GM19438 (cell line): ENCODE data around the gene GNGT1.

Source experiments
- ATAC-seq: cut with Tn5 transposase; IDR thresholded peaks from one replicate; pipeline ENCODE4 v1.9.1; 2021; ENCODE audit warnings: low read depth; ENCODE audit not compliant: unreplicated experiment

GNGT1 gene

DNA sequence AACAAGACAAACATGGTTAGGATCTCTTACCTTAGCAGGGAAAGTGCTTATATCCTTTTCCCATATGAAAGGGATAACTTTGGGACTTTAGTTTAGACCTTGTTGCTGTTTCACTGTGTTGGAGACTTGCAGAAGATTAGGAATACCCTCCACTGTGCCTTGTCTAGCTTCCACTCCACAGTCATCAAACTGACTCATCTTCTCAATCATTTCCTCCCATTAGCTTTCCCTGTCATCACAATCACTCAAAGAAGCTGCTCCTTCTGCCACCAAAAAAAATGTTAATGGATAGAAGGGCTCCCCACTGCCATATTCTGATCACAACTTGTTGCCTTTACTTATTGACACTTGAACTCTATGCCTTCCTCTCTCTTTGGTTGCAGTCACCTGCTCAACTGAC lies 31.9 kb downstream of the GNGT1 start:
- no peak for ATAC-seq

DNA sequence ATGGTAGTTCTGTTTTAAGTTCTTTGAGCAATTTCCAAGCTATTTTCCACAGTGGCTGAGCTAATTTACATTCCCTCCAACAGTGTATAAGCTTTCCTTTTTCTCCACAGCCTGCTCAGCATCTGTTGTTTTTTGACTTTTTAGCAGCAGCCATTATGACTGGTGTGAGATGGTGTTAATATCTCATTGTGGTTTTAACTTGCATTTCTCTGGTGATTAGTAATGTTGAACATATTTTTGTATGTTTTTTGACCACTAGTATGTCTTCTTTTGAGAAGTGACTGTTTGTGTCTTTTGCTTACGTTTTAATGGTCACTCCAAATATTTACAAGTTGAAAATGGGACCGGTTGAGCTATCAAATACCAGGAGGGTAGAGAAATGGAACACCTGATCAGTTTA lies 35.6 kb downstream of the GNGT1 start:
- ATAC-seq, result no peak

DNA sequence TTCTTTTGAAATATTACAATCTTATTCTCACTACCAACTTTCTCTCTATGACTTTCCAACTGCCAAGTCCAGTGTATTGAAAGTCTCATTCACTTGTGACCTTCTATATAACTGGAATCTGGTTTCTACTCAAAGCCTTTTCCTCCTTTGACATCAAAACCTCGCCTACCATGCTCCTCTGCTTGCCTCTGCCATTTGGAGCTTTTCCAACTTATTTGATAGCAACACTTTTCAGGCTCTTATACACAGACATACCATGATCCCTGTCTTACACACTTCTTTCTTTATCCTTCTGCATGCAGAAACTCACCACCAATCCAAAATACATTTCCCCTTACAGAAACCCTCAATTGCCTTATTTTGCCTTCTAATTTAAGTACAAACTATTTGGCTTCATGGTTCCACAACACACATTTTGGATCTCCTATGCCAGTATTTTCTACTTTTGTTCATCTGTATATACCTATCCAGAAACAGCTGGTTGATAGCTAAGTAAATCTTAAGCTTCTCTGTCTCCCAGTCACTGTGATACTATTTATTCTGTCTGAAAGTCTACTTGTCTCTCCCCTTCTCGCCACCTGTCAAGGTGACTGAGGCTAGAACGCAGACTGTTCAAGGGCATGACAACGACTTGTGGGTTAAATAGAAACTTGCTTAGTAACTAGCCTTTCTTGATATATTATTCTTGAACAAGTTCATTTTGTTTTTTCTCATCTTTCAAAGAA lies 37.6 kb downstream of the GNGT1 start:
- no peak for ATAC-seq

DNA sequence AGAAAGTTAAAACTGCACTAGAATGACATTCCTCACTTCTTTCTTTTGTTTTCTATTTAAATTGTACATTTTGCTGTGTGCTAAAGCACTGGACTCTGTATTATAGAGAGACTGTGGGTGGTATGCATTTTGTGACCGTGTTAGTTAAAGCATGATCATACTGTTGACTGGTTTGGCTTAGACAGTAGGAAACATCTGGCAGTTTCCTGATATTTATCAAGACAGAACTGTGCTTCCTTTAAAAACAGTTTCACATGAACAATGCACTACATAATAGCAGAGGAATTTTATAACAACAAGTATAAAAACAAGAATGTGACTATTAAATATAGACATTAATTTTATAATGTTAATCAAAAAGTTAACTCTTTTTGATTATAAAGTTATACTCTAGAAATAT lies 38.3 kb downstream of the GNGT1 start:
- no peak for ATAC-seq

DNA sequence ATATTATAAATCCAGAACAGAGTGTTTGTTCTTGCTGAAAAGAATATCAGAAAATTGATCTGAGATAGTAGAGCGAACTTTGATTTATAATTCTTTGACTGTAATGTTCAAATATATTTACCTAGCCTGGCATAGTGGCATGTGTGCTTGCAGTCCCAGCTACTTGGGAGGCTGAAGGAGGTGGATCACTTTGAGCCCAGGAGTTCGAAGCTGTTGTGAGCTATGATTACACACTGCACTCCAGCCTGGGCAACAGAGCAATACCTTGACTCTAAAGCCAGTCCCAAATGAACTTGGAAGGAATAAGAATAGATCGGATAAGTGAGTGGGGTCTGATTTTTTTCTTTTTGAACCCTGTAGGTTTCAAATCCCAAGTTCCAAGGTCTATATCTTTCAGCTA lies 38.7 kb downstream of the GNGT1 start:
- ATAC-seq, result no peak

DNA sequence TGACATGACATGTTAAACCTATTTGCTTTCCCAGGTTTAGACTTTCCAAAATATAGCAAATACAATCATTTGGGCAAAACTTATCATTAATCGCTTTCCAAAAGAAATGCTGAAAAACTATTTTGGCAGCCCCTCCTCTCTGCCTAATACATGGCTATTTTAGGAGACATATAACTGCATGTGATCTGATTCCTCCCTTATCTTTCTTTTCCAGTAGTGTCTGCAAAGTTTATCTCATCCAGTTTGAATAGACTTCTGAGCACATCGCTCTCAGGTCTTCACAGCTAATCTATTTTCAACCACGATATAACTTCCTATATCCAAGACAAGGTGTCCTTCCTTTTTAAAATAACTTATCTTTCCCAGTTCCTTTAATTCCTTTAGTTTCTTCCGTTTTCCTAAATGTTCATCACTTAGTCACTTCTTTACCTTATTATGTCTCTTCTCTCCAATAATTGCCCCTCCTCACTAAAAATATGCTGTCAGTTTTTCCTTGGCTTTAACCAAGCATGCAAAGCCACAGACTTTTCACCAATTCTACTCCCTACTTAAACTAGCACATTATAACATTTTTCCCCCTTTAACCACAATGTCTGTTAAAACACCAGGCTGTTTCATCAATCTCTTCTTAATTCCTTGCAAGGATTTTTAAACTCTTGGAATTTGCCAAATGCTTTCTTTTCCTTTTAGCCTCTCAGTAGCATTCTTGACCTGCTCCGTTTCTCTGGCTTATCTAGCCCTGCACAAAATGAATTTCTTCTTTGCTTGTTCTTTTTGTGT lies 39.6 kb downstream of the GNGT1 start:
- ATAC-seq, result no peak

DNA sequence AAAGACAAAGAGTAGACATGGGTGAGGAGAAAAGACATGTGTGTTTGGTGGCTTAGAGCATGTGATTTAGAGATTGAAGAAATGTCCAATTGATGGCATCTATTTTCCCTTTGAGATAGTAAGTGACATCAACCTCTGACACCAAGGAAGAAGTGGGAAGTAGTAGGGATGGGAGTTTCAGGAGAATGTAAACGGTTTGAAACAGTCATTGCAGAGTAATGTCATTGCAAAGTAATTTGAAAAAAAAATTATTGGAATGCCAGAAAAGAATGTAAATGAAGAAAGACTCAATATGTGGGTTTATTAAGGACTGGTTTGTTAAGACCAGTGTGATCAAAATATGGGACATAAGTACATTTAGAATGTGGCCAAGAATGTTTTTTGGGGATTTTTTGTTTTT lies 41.7 kb downstream of the GNGT1 start:
- ATAC-seq, result no peak

DNA sequence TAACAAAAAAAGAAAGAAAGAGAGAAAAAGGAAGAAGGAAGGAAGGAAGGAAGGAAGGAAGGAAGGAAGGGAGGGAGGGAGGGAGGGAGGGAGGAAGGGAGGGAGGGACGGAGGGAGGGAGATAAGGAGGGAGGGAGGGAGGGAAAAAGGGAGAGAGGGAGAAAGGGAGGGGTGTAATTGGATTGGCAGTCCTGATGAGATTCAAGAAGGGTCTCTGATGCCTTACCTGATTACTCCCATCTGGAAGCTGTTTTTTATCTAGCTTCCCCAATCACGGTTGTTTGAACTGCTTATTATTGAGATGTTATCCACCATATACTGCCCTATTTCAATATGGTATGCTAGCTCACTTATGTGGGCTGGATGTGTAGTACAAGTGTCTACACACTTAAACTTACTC lies 42.5 kb downstream of the GNGT1 start:
- ATAC-seq, result no peak

DNA sequence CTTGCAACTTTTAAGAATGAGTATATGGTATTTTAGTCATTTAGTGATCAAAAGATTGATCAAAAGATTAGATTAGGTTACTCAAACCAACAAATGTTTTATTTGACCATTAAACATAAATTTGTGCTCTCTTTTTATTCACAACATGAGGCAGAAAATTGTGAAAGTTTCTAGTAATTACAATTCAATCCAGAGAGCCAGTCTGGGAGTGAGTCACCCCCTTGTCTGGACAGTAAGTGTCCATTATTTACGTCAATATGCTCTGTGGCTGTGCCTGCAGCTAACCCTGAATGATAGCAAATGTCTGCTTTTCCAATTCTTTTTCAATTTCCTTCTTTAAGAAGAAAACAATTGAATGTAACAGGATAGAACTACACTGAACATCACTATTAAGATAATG lies 43.1 kb downstream of the GNGT1 start:
- ATAC-seq, result no peak

DNA sequence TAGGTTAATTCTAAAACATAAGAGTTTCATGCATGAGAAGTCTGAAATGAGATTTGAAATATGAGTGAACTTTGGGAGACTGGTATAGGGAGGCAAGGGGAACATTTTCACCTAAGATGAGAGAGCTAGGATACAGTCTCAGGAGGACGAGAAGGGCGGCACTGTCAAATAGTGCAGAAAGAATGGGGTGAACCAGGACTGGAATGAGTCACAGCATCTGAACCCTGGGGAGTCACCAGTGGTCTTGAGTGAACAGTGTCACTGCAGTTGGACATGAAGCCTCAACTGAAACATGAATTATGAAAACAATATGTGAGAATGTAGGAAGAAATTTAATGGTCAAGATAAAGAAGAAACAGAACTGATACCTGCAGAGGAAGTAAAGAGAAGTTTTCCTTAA lies 48.9 kb downstream of the GNGT1 start:
- ATAC-seq, result no peak

DNA sequence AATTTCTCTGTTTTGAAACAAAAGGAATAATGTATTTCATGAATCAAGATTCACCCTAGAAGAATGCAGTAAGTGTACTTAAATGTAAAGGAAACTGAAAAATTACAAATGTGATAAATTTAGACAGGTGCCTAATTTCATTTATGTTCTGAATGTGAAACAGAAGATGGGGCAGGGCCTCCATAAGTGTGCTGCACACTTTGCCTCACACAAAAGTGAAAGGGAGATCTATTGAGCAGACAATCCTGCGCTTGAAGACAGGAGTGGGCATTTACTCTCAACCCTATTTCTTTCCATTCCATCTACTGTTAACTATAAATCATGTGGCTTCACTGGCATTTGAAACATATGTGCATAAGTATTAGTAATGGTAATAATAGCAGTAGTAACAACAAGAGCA lies 51.4 kb downstream of the GNGT1 start:
- no peak for ATAC-seq

DNA sequence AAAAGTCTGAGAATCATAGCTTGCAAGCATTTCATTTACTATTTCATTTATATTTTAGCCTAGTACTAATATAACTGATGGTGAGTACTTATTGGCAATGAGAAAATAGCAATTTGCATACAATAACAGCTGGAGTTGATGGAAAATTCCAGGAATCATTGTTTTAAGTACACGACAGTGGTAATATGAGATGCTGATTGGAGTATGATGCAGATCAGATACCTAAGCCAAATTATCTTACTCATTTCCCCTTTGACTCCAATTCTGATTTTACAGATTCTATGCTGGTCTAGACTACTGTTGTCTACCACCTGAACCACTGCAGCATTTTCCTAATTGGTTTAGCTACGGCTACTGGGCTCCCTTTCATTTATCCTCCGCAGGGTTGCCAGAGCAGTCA lies 51.8 kb downstream of the GNGT1 start:
- no peak for ATAC-seq

DNA sequence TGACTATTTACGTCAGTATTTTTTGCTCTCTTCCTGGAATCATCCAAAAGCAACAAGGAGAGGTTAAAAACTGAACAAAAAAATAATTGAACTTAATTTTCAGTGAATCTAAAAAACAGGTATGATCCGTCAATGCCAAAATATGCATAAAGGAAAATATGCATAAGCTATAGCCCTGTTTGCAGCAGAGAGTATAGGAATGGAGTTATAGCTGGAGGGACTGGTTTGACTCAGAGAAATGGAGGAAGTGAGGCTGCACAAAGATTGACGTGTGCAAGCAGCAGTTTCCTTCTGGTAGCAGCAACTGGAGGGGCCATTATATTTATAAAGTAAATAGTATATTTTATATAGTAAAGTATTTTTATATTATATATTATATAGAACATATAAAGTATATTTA lies 52.3 kb downstream of the GNGT1 start:
- ATAC-seq, result no peak
